SU-DHL-6 (cell line): Measurements from ENCODE around the gene PSMB8.

ENCODE experiments used
- CTCF ChIP-seq: fragments of 200-600 bp; sonication (generic); IDR thresholded peaks from one replicate; pipeline ENCODE4 v1.5.1; 2017; ENCODE audit warnings: antibody characterized with exemption, mild to moderate bottlenecking, low read length, moderate library complexity; ENCODE audit not compliant: insufficient read depth, poor library complexity, severe bottlenecking
- EZH2phosphoT487 ChIP-seq: fragments of 200-600 bp; sonication (generic), shearing (Covaris generic); conservative IDR thresholded peaks from 2 replicates; pipeline ENCODE4 v1.6.1; 2018; ENCODE audit warnings: mild to moderate bottlenecking, antibody characterized with exemption, low read length, moderate library complexity, mixed read lengths

GRCh38 chr6:32794510-32794909, 49.3 kb downstream of the PSMB8 start:
- TF ChIP-seq CTCF: no peak
- no peak for TF ChIP-seq EZH2phosphoT487
